GM12874 (cell line): ENCODE results near the gene PLCH1.

Experiments used
- CTCF ChIP-seq: IDR thresholded peaks from 2 replicates; pipeline ENCODE4 v1.5.1; 2011; ENCODE audit warnings: low read depth, mild to moderate bottlenecking, control low read depth, low read length, moderate library complexity; ENCODE audit not compliant: insufficient read depth

The PLCH1 gene

GRCh38 chr3:155420881-155421486, 323.9 kb downstream of the PLCH1 start:
- TF ChIP-seq CTCF: no peak

GRCh38 chr3:155420406-155420805, 324.5 kb downstream of the PLCH1 start:
- TF ChIP-seq CTCF: no peak

GRCh38 chr3:155418407-155418806, 326.5 kb downstream of the PLCH1 start:
- TF ChIP-seq CTCF: no peak

- TF ChIP-seq CTCF: no peak
Measured at GRCh38 chr3:155417119-155417517, 327.8 kb downstream of the PLCH1 start.

- TF ChIP-seq CTCF: no peak
Measured at GRCh38 chr3:155416500-155417118, 328.3 kb downstream of the PLCH1 start.

GRCh38 chr3:155412904-155413303, 332.0 kb downstream of the PLCH1 start:
- no peak for TF ChIP-seq CTCF

GRCh38 chr3:155411500-155412223, 333.2 kb downstream of the PLCH1 start:
- TF ChIP-seq CTCF: no peak
